GM23338 (cell line): ENCODE measurements around the gene LRRC28. TPM values are rescaled to one million over a fixed set of nuclear protein-coding genes. Genes with fewer than 3 reads are reported as not detected.
A peak's percentile ranks its signal among the peaks of the same experiment; 100 is the strongest.

ENCODE experiments used
- ATAC-seq: fragments of 200-7000 bp; cut with Tn5 transposase; 3 replicates; pipeline ENCODE4 v1.9.1; 2020
- DNase-seq: peaks from one replicate; pipeline ENCODE4 v3.0.0-alpha.2; 2015; ENCODE audit warnings: low spot score
- H2AFZ ChIP-seq: fragments of 200-600 bp; sonication (generic); 2 replicates; pipeline ENCODE4 v1.8.0; 2016; ENCODE audit warnings: antibody characterized with exemption, mild to moderate bottlenecking, moderate library complexity
- H3F3A ChIP-seq: fragments of 200-600 bp; sonication (generic); replicated peaks from 2 replicates; pipeline ENCODE4 v1.8.0; 2017; ENCODE audit warnings: antibody characterized with exemption, mixed run types, low read depth
- H3K27ac ChIP-seq: fragments of 200-600 bp; sonication (generic); 2 replicates; pipeline ENCODE4 v1.6.1; 2016; ENCODE audit warnings: low read depth
- H3K27me3 ChIP-seq: fragments of 200-600 bp; sonication (generic); 2 replicates; pipeline ENCODE4 v1.8.0; 2016; ENCODE audit warnings: mild to moderate bottlenecking, mixed run types, moderate library complexity; ENCODE audit not compliant: insufficient read depth
- H3K36me3 ChIP-seq: fragments of 200-600 bp; sonication (generic); 2 replicates; pipeline ENCODE4 v1.8.0; 2016; ENCODE audit warnings: mild to moderate bottlenecking; ENCODE audit not compliant: insufficient read depth
- H3K4me1 ChIP-seq: fragments of 200-600 bp; sonication (generic); 2 replicates; pipeline ENCODE4 v1.8.0; 2016; ENCODE audit warnings: mild to moderate bottlenecking, moderate library complexity; ENCODE audit not compliant: insufficient read depth
- H3K4me2 ChIP-seq: fragments of 200-600 bp; sonication (generic); 2 replicates; pipeline ENCODE4 v1.7.1; 2017; ENCODE audit warnings: mixed run types
- H3K4me3 ChIP-seq: fragments of 200-600 bp; sonication (generic); 2 replicates; pipeline ENCODE4 v1.6.1; 2016; ENCODE audit warnings: mixed run types
- H3K79me2 ChIP-seq: fragments of 200-600 bp; sonication (generic); replicated peaks from 2 replicates; pipeline ENCODE4 v1.8.0; 2017; ENCODE audit warnings: mild to moderate bottlenecking; ENCODE audit not compliant: insufficient read depth
- H3K9me2 ChIP-seq: fragments of 200-600 bp; sonication (generic); 2 replicates; pipeline ENCODE4 v1.8.0; 2017; ENCODE audit not compliant: insufficient read depth
- H4K20me1 ChIP-seq: fragments of 200-600 bp; sonication (generic); replicated peaks from 2 replicates; pipeline ENCODE4 v1.8.0; 2017; ENCODE audit warnings: mild to moderate bottlenecking; ENCODE audit not compliant: insufficient read depth
- H3K27ac Mint-ChIP-seq: 2 replicates; pipeline ENCODE4 v1.8.0; 2020; ENCODE audit warnings: inconsistent platforms, mild to moderate bottlenecking, moderate library complexity, mixed read lengths
- H3K27me3 Mint-ChIP-seq: 3 replicates; pipeline ENCODE4 v1.8.0; 2022; ENCODE audit warnings: low read depth, mild to moderate bottlenecking, moderate library complexity, mixed read lengths, inconsistent platforms; ENCODE audit not compliant: insufficient read depth, poor library complexity
- H3K36me3 Mint-ChIP-seq: 3 replicates; pipeline ENCODE4 v1.8.0; 2021; ENCODE audit warnings: low read depth, mild to moderate bottlenecking, inconsistent platforms, moderate library complexity, mixed read lengths
- H3K4me1 Mint-ChIP-seq: 3 replicates; pipeline ENCODE4 v1.8.0; 2020; ENCODE audit warnings: mild to moderate bottlenecking, inconsistent platforms, mixed read lengths
- H3K4me3 Mint-ChIP-seq: 3 replicates; pipeline ENCODE4 v1.8.0; 2021; ENCODE audit warnings: moderate library complexity, mild to moderate bottlenecking, inconsistent platforms, mixed read lengths
- H3K9me3 Mint-ChIP-seq: 3 replicates; pipeline ENCODE4 v1.8.0; 2020; ENCODE audit warnings: moderate library complexity, mild to moderate bottlenecking, inconsistent platforms, mixed read lengths
- CREB1 ChIP-seq: fragments of 250-450 bp; sonication (Bioruptor Pico); IDR thresholded peaks from 2 replicates; pipeline ENCODE4 v1.5.0; 2020; ENCODE audit warnings: low read depth, mild to moderate bottlenecking, moderate library complexity
- EZH2 ChIP-seq: fragments of 200-600 bp; sonication (generic); IDR thresholded peaks from one replicate; pipeline ENCODE4 v1.8.0; 2017; ENCODE audit warnings: antibody characterized with exemption, mild to moderate bottlenecking, low read depth; ENCODE audit not compliant: unreplicated experiment
- EZH2phosphoT487 ChIP-seq: fragments of 200-600 bp; sonication (generic); IDR thresholded peaks from one replicate; pipeline ENCODE4 v1.8.1; 2018; ENCODE audit warnings: antibody characterized with exemption; ENCODE audit not compliant: unreplicated experiment
- JUNB ChIP-seq: IDR thresholded peaks from one replicate; pipeline ENCODE4 v1.6.1; 2016; ENCODE audit warnings: antibody characterized with exemption; ENCODE audit not compliant: unreplicated experiment
- NANOG ChIP-seq: IDR thresholded peaks from 2 replicates; pipeline ENCODE4 v1.6.1; 2016; ENCODE audit warnings: antibody characterized with exemption, borderline replicate concordance
- REST ChIP-seq: IDR thresholded peaks from one replicate; pipeline ENCODE4 v1.6.1; 2018; ENCODE audit warnings: antibody characterized with exemption; ENCODE audit not compliant: unreplicated experiment
- STAT1 ChIP-seq: IDR thresholded peaks from one replicate; pipeline ENCODE4 v1.6.1; 2016; ENCODE audit warnings: antibody characterized with exemption; ENCODE audit not compliant: unreplicated experiment
- ZNF114 ChIP-seq: fragments of 250-450 bp; sonication (Bioruptor Pico); IDR thresholded peaks from 2 replicates; pipeline ENCODE4 v1.5.0; 2020; ENCODE audit warnings: mild to moderate bottlenecking, moderate library complexity
- polyA plus RNA-seq: library from polyadenylated mRNA; unstranded; fragments of >200 nt; fragmentation: Nextera tagmentation; extraction: Ambion mirVana; gene quantifications from 2 replicates; pipeline ENCODE4 v1.2.1, GENCODE V29; 2016
- total RNA-seq: library from RNA; depleted of rRNA; stranded (reverse); fragments of >200 nt; shearing (Covaris generic); gene quantifications from 2 replicates; pipeline ENCODE4 v1.2.3, GENCODE V29; 2014
- TF ChIP-seq, protein P1 (sequence below), 2 experiments: fragments of 200-600 bp in 1 of 2; sonication (generic) in 1 of 2; conservative IDR thresholded peaks; 2 replicates each; pipeline versions ENCODE4 v1.5.1 to v1.6.1; 2016 to 2017; ENCODE audit warnings: antibody characterized with exemption in 2 of 2, low read depth in 2 of 2, mild to moderate bottlenecking in 2 of 2, moderate library complexity in 1 of 2
- TF ChIP-seq, protein P2 (sequence below): fragments of 250-450 bp; sonication (Bioruptor Pico); IDR thresholded peaks from 2 replicates; pipeline ENCODE4 v1.5.0; 2020; ENCODE audit warnings: mild to moderate bottlenecking, moderate library complexity
- TF ChIP-seq, protein P3 (sequence below): IDR thresholded peaks from 2 replicates; pipeline ENCODE4 v1.6.1; 2016; ENCODE audit warnings: antibody characterized with exemption

Gene LRRC28
- total and polyA plus RNA-seq, 2 experiments from 2014 or later = 12.9 to 28.4 TPM

DNA sequence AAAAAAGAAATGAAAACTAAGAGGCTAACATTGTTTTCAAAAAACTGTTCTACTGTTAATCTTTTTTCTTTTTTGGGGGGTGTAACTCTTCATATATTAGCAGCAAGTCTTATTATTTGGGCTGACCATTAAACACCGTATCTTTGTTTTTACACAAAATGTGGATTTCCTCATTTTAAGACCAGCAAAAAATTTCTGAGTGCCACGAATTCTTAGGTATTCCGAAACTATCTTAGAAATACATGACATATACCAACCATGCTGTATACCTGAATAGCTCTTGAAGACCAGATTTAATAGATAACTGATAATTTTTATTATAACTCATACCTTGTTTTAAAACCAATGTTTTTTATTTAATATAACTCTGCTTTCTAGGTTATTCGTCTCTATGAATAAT, 1.3 kb upstream of the LRRC28 start:
- Histone ChIP-seq H3F3A (peaks cover 5% of the 10 kb centered on the region; the same call in 1 of the 2 replicates), H3K27me3 (no peaks in the 10 kb centered on the region), H2AFZ (no peak overlapping the region), H3K79me2 (peaks cover 40% of the 10 kb centered on the region), H3K4me3 (peak overlapping the region; percentile 54), H3K4me2 (peak overlapping the region; percentile 86), H3K9me2 (no peaks in the 10 kb centered on the region), H3K4me1 (peaks cover 10% of the 10 kb centered on the region; the same call in 1 of the 2 replicates), H4K20me1 (no peaks in the 10 kb centered on the region), H3K27ac (no peak overlapping the region), H3K36me3 (no peaks in the 10 kb centered on the region)
- DNase-seq (no peak), ATAC-seq (no peak)
- Mint-ChIP-seq H3K4me3 (no peak overlapping the region), H3K36me3 (no peaks in the 10 kb centered on the region), H3K4me1 (peaks cover 15% of the 10 kb centered on the region), H3K27ac (no peak overlapping the region), H3K9me3 (no peaks in the 10 kb centered on the region), H3K27me3 (peaks cover 1% of the 10 kb centered on the region)
- TF ChIP-seq REST (no peak), JUNB (no peak), CREB1 (CRISPR knock-in tag) (no peak), EZH2 (no peak), NANOG (no peak), EZH2phosphoT487 (no peak), ZNF114 (CRISPR knock-in tag) (no peak), STAT1 (no peak)
- TF ChIP-seq, protein P1, sequence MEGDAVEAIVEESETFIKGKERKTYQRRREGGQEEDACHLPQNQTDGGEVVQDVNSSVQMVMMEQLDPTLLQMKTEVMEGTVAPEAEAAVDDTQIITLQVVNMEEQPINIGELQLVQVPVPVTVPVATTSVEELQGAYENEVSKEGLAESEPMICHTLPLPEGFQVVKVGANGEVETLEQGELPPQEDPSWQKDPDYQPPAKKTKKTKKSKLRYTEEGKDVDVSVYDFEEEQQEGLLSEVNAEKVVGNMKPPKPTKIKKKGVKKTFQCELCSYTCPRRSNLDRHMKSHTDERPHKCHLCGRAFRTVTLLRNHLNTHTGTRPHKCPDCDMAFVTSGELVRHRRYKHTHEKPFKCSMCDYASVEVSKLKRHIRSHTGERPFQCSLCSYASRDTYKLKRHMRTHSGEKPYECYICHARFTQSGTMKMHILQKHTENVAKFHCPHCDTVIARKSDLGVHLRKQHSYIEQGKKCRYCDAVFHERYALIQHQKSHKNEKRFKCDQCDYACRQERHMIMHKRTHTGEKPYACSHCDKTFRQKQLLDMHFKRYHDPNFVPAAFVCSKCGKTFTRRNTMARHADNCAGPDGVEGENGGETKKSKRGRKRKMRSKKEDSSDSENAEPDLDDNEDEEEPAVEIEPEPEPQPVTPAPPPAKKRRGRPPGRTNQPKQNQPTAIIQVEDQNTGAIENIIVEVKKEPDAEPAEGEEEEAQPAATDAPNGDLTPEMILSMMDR (conservative IDR thresholded peaks at IDR 0.05; ENCODE audit: low read depth in 2 of 2) = no peak
- TF ChIP-seq, protein P2, sequence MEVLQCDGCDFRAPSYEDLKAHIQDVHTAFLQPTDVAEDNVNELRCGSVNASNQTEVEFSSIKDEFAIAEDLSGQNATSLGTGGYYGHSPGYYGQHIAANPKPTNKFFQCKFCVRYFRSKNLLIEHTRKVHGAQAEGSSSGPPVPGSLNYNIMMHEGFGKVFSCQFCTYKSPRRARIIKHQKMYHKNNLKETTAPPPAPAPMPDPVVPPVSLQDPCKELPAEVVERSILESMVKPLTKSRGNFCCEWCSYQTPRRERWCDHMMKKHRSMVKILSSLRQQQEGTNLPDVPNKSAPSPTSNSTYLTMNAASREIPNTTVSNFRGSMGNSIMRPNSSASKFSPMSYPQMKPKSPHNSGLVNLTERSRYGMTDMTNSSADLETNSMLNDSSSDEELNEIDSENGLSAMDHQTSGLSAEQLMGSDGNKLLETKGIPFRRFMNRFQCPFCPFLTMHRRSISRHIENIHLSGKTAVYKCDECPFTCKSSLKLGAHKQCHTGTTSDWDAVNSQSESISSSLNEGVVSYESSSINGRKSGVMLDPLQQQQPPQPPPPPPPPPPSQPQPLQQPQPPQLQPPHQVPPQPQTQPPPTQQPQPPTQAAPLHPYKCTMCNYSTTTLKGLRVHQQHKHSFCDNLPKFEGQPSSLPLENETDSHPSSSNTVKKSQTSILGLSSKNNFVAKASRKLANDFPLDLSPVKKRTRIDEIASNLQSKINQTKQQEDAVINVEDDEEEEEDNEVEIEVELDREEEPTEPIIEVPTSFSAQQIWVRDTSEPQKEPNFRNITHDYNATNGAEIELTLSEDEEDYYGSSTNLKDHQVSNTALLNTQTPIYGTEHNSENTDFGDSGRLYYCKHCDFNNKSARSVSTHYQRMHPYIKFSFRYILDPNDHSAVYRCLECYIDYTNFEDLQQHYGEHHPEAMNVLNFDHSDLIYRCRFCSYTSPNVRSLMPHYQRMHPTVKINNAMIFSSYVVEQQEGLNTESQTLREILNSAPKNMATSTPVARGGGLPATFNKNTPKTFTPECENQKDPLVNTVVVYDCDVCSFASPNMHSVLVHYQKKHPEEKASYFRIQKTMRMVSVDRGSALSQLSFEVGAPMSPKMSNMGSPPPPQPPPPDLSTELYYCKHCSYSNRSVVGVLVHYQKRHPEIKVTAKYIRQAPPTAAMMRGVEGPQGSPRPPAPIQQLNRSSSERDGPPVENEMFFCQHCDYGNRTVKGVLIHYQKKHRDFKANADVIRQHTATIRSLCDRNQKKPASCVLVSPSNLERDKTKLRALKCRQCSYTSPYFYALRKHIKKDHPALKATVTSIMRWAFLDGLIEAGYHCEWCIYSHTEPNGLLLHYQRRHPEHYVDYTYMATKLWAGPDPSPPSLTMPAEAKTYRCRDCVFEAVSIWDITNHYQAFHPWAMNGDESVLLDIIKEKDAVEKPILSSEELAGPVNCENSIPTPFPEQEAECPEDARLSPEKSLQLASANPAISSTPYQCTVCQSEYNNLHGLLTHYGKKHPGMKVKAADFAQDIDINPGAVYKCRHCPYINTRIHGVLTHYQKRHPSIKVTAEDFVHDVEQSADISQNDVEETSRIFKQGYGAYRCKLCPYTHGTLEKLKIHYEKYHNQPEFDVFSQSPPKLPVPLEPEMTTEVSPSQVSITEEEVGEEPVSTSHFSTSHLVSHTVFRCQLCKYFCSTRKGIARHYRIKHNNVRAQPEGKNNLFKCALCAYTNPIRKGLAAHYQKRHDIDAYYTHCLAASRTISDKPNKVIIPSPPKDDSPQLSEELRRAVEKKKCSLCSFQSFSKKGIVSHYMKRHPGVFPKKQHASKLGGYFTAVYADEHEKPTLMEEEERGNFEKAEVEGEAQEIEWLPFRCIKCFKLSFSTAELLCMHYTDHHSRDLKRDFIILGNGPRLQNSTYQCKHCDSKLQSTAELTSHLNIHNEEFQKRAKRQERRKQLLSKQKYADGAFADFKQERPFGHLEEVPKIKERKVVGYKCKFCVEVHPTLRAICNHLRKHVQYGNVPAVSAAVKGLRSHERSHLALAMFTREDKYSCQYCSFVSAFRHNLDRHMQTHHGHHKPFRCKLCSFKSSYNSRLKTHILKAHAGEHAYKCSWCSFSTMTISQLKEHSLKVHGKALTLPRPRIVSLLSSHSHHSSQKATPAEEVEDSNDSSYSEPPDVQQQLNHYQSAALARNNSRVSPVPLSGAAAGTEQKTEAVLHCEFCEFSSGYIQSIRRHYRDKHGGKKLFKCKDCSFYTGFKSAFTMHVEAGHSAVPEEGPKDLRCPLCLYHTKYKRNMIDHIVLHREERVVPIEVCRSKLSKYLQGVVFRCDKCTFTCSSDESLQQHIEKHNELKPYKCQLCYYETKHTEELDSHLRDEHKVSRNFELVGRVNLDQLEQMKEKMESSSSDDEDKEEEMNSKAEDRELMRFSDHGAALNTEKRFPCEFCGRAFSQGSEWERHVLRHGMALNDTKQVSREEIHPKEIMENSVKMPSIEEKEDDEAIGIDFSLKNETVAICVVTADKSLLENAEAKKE = no peak
- TF ChIP-seq, protein P3, sequence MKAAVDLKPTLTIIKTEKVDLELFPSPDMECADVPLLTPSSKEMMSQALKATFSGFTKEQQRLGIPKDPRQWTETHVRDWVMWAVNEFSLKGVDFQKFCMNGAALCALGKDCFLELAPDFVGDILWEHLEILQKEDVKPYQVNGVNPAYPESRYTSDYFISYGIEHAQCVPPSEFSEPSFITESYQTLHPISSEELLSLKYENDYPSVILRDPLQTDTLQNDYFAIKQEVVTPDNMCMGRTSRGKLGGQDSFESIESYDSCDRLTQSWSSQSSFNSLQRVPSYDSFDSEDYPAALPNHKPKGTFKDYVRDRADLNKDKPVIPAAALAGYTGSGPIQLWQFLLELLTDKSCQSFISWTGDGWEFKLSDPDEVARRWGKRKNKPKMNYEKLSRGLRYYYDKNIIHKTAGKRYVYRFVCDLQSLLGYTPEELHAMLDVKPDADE = no peak
